A673 (cell line): ENCODE results near the gene RANBP3L. TPM values are rescaled to one million over a fixed set of nuclear protein-coding genes. Genes with fewer than 3 reads are reported as not detected.

ENCODE experiments used
- BruUV-seq: library from RNA; stranded (reverse); fragments of 400-500 nt; replicated peaks from 2 replicates; lab custom pipeline; 2021; lab: Mats Ljungman, UMichigan
- CTCF ChIA-PET: fragments of 300-600 bp; sonication (Branson Sonifier 250); formaldehyde crosslinking; loops from one replicate; lab custom pipeline; 2022; ENCODE audit warnings: antibody characterized with exemption; lab: Charles Lee
- POLR2A ChIA-PET: fragments of 300-600 bp; sonication (Branson Sonifier 250); formaldehyde crosslinking; loops from one replicate; lab custom pipeline; 2022; ENCODE audit warnings: antibody characterized with exemption; ENCODE audit not compliant: low non-redundant PET; lab: Charles Lee
- DNase-seq: peaks from one replicate; pipeline ENCODE4 v3.0.0-alpha.2; 2015; ENCODE audit warnings: low spot score
- H3K27ac ChIP-seq: fragments of 200-600 bp; sonication (generic); 2 replicates; pipeline ENCODE4 v1.5.1; 2016; ENCODE audit warnings: mixed run types, low read depth, mild to moderate bottlenecking, mixed read lengths, antibody characterized with exemption, low read length; ENCODE audit not compliant: poor library complexity, severe bottlenecking
- H3K27me3 ChIP-seq: fragments of 200-600 bp; sonication (generic); replicated peaks from 2 replicates; pipeline ENCODE4 v1.6.1; 2017; ENCODE audit warnings: mixed run types, low read depth, mild to moderate bottlenecking, mixed read lengths, antibody characterized with exemption, low read length; ENCODE audit not compliant: insufficient read depth, poor library complexity
- H3K36me3 ChIP-seq: fragments of 200-600 bp; sonication (generic); 2 replicates; pipeline ENCODE4 v1.6.1; 2016; ENCODE audit warnings: mixed run types, mild to moderate bottlenecking, mixed read lengths, antibody characterized with exemption, low read length; ENCODE audit not compliant: insufficient read depth, poor library complexity, severe bottlenecking
- H3K4me1 ChIP-seq: fragments of 200-600 bp; sonication (generic); 2 replicates; pipeline ENCODE4 v1.6.1; 2017; ENCODE audit warnings: mixed run types, mild to moderate bottlenecking, mixed read lengths, antibody characterized with exemption, low read length; ENCODE audit not compliant: insufficient read depth, poor library complexity, severe bottlenecking
- H3K4me3 ChIP-seq: fragments of 200-600 bp; sonication (generic); 2 replicates; pipeline ENCODE4 v1.5.1; 2016; ENCODE audit warnings: low read depth, mixed run types, mild to moderate bottlenecking, mixed read lengths, low read length; ENCODE audit not compliant: poor library complexity, severe bottlenecking
- H3K9me3 ChIP-seq: fragments of 200-600 bp; sonication (generic); 2 replicates; pipeline ENCODE4 v1.6.1; 2016; ENCODE audit warnings: mixed run types, low read depth, mild to moderate bottlenecking, mixed read lengths, antibody characterized with exemption, low read length; ENCODE audit not compliant: poor library complexity, severe bottlenecking
- CTCF ChIP-seq: fragments of 300-800, 200-600 bp; sonication (generic); conservative IDR thresholded peaks from 2 replicates; pipeline ENCODE4 v1.5.1; 2017; ENCODE audit warnings: low read depth, mild to moderate bottlenecking, antibody characterized with exemption, low read length, moderate library complexity, mixed read lengths
- EZH2 ChIP-seq: fragments of 200-600 bp; sonication (generic); IDR thresholded peaks from 2 replicates; pipeline ENCODE4 v1.6.1; 2017; ENCODE audit warnings: borderline replicate concordance, low read depth, mild to moderate bottlenecking, mixed read lengths, antibody characterized with exemption, low read length; ENCODE audit not compliant: poor library complexity, severe bottlenecking
- intact Hi-C: fragments of 100-400 bp; cut with micrococcal nuclease; formaldehyde crosslinking; loops from one replicate; pipeline ENCODE4 v1.10.0; 2022; ENCODE audit not compliant: unreplicated experiment
- total RNA-seq: library from RNA; stranded (reverse); gene quantifications from 2 replicates; pipeline ENCODE4 v1.2.3, GENCODE V29; 2021

RANBP3L gene
- total RNA-seq, 1 experiment from 2014 or later: not detected

DNA sequence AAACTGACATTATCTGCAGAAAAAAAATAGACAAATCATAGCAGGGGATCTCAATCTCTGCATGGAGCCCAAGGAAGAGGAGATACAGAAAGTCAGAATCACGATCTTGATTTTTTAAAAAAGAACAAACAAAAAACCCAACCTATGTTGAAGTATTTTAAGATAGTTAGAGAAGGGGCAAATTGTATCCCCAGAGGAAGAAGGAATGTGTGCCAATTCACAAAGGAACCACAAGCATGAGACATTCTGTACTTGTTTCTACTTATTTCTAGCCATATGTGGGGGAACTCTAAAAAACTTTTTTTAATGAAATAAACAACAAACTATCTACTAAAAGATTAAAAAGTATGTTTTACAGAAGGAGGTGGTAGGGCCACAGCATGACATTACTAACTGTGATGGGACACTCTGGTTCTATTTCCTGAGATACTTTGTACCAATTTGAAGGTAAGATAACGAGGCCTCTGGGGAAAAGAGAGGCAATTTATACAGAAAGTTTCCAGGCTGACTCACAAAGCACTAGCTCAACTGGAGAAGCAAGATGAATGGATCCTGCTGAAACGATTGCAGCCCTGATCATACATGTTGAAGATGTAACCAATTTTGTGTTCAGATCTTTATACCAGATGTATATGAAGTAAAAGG is 22.5 kb downstream of the RANBP3L start:
- no peaks in the 10 kb centered on the region for H3K36me3 ChIP-seq
- H3K4me3 ChIP-seq: no peak overlapping the region
- H3K4me1 ChIP-seq: peaks cover 29% of the 10 kb centered on the region
- CTCF ChIA-PET: no interaction called here
- peak; percentile 52 for DNase-seq
- H3K9me3 ChIP-seq: no peaks in the 10 kb centered on the region
- no peak overlapping the region for H3K27ac ChIP-seq
- TF ChIP-seq CTCF (no peak), EZH2 (no peak)
- BruUV-seq: no TSS peak
- intact Hi-C loops: no loop called here
- no peaks in the 10 kb centered on the region for H3K27me3 ChIP-seq
- POLR2A ChIA-PET: no interaction called here

DNA sequence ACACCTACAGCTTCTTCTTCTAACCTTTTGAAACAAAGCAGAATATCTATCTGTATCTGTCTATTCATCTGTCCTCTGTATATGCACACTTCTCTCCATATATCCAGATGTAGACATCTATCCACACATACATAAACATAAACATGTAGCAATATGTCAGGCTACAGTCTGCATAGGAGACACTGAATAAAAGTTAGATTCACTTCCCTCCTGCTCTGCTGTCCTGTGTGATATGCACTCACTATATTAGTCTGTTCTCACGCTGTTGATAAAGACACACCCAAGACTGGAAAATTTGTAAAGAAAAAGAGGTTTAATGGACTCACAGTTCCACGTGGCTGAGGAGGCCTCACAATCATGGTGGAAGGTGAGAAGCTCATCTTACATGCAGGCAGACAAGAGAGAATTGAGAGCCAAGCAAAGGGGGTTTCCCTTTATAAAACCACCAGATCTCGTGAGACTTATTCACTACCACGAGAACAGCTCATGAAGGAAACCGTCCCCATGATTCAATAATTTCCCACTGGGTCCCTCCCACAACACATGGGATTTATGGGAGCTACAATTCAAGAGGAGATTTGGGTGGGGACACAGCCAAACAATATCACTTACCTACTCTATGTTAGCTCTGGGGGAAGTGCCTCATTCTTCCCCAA is 24.1 kb downstream of the RANBP3L start:
- peaks cover 34% of the 10 kb centered on the region for H3K4me1 ChIP-seq
- POLR2A ChIA-PET: interaction anchor here (0.6 kb wide), 1 partner anchor 22 kb away, joined by 6 read pairs; no protein-coding TSS in a partner anchor
- intact Hi-C loops: no loop called here
- H3K27me3 ChIP-seq: no peaks in the 10 kb centered on the region
- no peaks in the 10 kb centered on the region for H3K36me3 ChIP-seq
- CTCF ChIA-PET: no interaction called here
- H3K27ac ChIP-seq: no peak overlapping the region
- no TSS peak for BruUV-seq
- H3K9me3 ChIP-seq: no peaks in the 10 kb centered on the region
- DNase-seq: no peak
- no peak overlapping the region for H3K4me3 ChIP-seq
- TF ChIP-seq CTCF (no peak), EZH2 (no peak)

- H3K36me3 ChIP-seq: no peaks in the 10 kb centered on the region
- intact Hi-C loops: no loop called here
- no peak overlapping the region for H3K4me3 ChIP-seq
- H3K9me3 ChIP-seq: no peaks in the 10 kb centered on the region
- TF ChIP-seq EZH2 (no peak), CTCF (no peak)
- ChIA-PET CTCF (no interaction called here), POLR2A (no interaction called here)
- H3K4me1 ChIP-seq: peaks cover 34% of the 10 kb centered on the region
- no peak for DNase-seq
- no peak overlapping the region for H3K27ac ChIP-seq
- BruUV-seq: no TSS peak
- H3K27me3 ChIP-seq: no peaks in the 10 kb centered on the region
These were observed 24.8 kb downstream of the RANBP3L start for GRCh38 chr5:36276864-36277263.
